GM19397 (cell line): Measurements from ENCODE around the gene PARD3.

ENCODE experiments used
- ATAC-seq: cut with Tn5 transposase; IDR thresholded peaks from one replicate; pipeline ENCODE4 v1.9.1; 2021; ENCODE audit warnings: mild to moderate bottlenecking, moderate library complexity; ENCODE audit not compliant: unreplicated experiment

The PARD3 gene

GRCh38 chr10:34697351-34698247, 117.5 kb downstream of the PARD3 start:
- no peak for ATAC-seq

- no peak for ATAC-seq
Observed at GRCh38 chr10:34696423-34696822, 118.7 kb downstream of the PARD3 start.

GRCh38 chr10:34690383-34691049, 124.6 kb downstream of the PARD3 start:
- ATAC-seq: no peak

GRCh38 chr10:34689053-34689452, 126.0 kb downstream of the PARD3 start:
- no peak for ATAC-seq

- ATAC-seq: no peak
Observed at GRCh38 chr10:34687434-34688210, 127.5 kb downstream of the PARD3 start.

- ATAC-seq: no peak
Observed at GRCh38 chr10:34682580-34682979, 132.5 kb downstream of the PARD3 start.

- ATAC-seq: no peak
Observed at GRCh38 chr10:34681933-34682332, 133.2 kb downstream of the PARD3 start.

- ATAC-seq: no peak
Observed at GRCh38 chr10:34679177-34679576, 135.9 kb downstream of the PARD3 start.

- ATAC-seq: no peak
Observed at GRCh38 chr10:34677591-34677990, 137.5 kb downstream of the PARD3 start.

- ATAC-seq: no peak
Observed at GRCh38 chr10:34677132-34677531, 138.0 kb downstream of the PARD3 start.

GRCh38 chr10:34674176-34674575, 140.9 kb downstream of the PARD3 start:
- ATAC-seq: no peak

GRCh38 chr10:34670081-34670480, 145.0 kb downstream of the PARD3 start:
- no peak for ATAC-seq

GRCh38 chr10:34669079-34669478, 146.0 kb downstream of the PARD3 start:
- ATAC-seq: no peak

- no peak for ATAC-seq
Observed at GRCh38 chr10:34667177-34667576, 147.9 kb downstream of the PARD3 start.

GRCh38 chr10:34666008-34666704, 148.9 kb downstream of the PARD3 start:
- ATAC-seq: peak; percentile 57

GRCh38 chr10:34664706-34665105, 150.4 kb downstream of the PARD3 start:
- no peak for ATAC-seq

- ATAC-seq: no peak
Observed at GRCh38 chr10:34661580-34661979, 153.5 kb downstream of the PARD3 start.

- no peak for ATAC-seq
Observed at GRCh38 chr10:34658934-34659333, 156.2 kb downstream of the PARD3 start.

GRCh38 chr10:34656661-34657060, 158.4 kb downstream of the PARD3 start:
- no peak for ATAC-seq

- ATAC-seq: no peak
Observed at GRCh38 chr10:34655286-34656170, 159.6 kb downstream of the PARD3 start.
